ENCODE data around the gene CEP295NL. TPM values are rescaled to one million over a fixed set of nuclear protein-coding genes. Genes with fewer than 3 reads are reported as not detected.
"Not testable (repeated sequence)": the region's sequence is repeated elsewhere in the genome, so short reads cannot be mapped to it uniquely, and the experiment has no call there.

CEP295NL gene
- total and polyA plus RNA-seq, 12 donors = 0.04 to 2.6 (median 0.82) TPM

DNA sequence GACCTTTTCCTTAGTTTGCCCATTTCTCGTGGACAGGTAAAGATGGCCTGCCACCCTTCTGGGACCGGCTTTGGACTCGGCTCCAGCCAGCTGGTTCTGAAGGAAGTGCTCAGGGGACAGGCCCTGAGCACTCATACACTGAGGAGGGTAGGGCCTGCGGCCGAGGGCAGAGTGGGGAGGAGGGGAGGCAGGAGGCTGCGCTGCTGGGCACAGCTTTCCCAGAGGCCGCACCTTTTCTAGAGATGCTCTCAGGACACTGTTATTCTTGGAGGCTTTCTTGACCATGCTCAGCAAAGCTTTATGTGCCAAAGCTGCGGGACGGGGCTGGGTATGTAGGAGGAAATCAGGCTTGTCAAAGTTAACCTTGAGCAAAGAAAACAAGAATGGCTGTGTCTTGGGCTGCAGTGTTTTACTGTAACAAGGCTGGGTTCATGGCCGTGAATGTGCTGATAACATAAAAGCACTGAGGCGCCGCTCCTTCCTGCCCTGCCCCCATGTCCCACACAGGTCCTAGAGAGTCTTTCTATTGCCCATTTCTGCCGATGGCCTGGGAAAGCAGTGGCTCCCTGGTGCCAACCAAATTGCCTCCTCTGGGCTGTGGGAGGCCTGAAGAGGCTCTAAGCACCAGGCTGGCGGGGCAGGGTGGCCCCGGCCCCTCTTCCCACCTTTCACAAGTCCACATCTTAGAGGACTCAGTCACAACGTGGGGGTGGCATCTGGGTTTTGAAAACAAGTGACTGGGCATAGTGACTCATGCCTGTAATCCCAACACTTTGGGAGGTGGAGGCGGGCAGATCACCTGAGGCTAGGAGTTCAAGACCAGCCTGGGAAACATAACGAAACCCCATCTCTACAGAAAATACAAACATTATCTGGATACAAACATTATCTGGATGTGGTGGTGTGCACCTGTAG lies 44.5 kb upstream of the CEP295NL start:
- peaks cover 0 to 12% (median 5%) of the 10 kb centered on the region in 9 donors for H3K4me1 ChIP-seq
- TF ChIP-seq, protein P1, sequence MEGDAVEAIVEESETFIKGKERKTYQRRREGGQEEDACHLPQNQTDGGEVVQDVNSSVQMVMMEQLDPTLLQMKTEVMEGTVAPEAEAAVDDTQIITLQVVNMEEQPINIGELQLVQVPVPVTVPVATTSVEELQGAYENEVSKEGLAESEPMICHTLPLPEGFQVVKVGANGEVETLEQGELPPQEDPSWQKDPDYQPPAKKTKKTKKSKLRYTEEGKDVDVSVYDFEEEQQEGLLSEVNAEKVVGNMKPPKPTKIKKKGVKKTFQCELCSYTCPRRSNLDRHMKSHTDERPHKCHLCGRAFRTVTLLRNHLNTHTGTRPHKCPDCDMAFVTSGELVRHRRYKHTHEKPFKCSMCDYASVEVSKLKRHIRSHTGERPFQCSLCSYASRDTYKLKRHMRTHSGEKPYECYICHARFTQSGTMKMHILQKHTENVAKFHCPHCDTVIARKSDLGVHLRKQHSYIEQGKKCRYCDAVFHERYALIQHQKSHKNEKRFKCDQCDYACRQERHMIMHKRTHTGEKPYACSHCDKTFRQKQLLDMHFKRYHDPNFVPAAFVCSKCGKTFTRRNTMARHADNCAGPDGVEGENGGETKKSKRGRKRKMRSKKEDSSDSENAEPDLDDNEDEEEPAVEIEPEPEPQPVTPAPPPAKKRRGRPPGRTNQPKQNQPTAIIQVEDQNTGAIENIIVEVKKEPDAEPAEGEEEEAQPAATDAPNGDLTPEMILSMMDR (IDR thresholded peaks at IDR 0.05) = no peak
- ATAC-seq (no peak), DNase-seq (no peak)
- no peak overlapping the region for H3K27ac ChIP-seq
- intact Hi-C loops (cut with DNase I) = no loop called here
- peaks cover 0 to 24% (median 14%) of the 10 kb centered on the region in 11 donors for H3K9me3 ChIP-seq
- no peaks in the 10 kb centered on the region for H3K27me3 ChIP-seq
- H3K36me3 ChIP-seq = no peaks in the 10 kb centered on the region
- H3K4me3 ChIP-seq = no peak overlapping the region
- 73 to 79% methylated on average over 18 of the region's 18 CpGs for whole genome bisulfite sequencing, 2 donors

DNA sequence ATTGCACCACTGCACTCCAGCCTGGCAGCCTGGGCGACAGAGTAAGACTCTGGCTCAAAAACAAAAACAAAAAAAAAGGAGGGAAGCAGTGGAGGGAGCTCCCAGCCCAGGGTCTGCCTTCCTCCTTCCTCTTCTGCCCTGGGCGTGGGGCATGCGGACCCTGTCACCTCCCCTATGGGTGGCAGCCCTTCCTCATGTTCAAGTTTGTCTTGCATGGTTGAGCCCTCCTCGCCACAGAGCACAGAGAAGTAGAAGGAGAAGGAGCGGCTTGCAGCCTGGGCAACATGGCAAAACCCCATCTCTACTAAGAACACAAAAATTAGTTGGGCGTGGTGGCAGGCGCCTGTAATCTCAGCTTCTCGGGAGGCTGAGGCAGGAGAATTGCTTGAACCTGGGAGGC lies 43.6 kb upstream of the CEP295NL start:
- Histone ChIP-seq H3K36me3 (no peaks in the 10 kb centered on the region), H3K27me3 (no peaks in the 10 kb centered on the region), H3K4me3 (no peak overlapping the region), H3K9me3 (peaks cover 0 to 23% (median 14%) of the 10 kb centered on the region in 11 donors), H3K4me1 (peaks cover 0 to 4% (median 0%) of the 10 kb centered on the region in 9 donors), H3K27ac (no peak overlapping the region)
- intact Hi-C loops (cut with DNase I) = no loop called here
- ATAC-seq = no peak
- 95 to 97% methylated on average over 7 to 8 of the region's 8 CpGs for WGBS, 2 donors
- TF ChIP-seq, protein P1 (IDR thresholded peaks at IDR 0.05) = no peak
- DNase-seq = no peak

DNA sequence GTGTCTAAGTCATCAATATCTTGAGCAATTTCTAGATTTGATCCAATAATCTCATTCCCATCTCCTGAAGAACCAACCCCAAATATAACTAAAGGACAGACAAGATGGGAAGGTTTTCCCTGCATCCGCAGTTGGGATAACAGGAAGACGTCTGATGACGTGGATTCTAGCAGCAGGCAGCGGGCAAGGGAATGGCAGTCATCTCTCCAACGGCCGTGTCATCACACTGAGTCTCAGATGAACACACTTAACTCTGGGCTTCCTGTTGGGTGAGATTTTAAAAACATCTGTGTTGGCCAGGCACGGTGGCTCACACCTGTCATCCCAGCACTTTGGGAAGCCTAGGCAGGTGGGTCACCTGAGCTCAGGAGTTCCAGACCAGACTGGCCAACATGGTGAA lies 43.1 kb upstream of the CEP295NL start:
- H3K4me3 ChIP-seq = no peak overlapping the region
- ATAC-seq (no peak), DNase-seq (no peak)
- no peak overlapping the region for H3K27ac ChIP-seq
- intact Hi-C loops (cut with DNase I) = no loop called here
- WGBS, 2 donors = 70 to 74% methylated on average over 7 of the region's 7 CpGs
- no peaks in the 10 kb centered on the region for H3K27me3 ChIP-seq
- H3K36me3 ChIP-seq = no peaks in the 10 kb centered on the region
- H3K9me3 ChIP-seq = peaks cover 0 to 18% (median 10%) of the 10 kb centered on the region in 11 donors
- H3K4me1 ChIP-seq = no peaks in the 10 kb centered on the region
- TF ChIP-seq, protein P1 (IDR thresholded peaks at IDR 0.05) = no peak

DNA sequence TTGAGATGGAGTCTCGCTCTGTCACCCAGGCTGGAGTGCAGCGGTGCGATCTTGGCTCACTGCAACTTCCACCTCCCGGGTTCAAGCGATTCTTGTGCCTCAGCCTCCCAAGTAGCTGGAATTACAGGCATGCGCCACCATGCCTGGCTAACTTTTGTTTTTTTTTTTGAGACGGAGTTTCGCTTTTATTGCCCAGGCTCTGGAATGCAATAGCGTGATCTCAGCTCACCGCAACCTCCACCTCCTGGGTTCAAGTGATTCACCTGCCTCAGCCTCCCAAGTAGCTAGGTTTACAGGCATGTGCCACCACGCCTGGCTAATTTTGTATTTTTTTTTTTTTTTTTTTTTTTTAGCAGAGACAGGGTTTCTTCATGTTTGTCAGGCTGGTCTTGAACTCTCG lies 42.5 kb upstream of the CEP295NL start:
- H3K4me3 ChIP-seq; H3K27me3 ChIP-seq; intact Hi-C loops (cut with DNase I); H3K4me1 ChIP-seq; ATAC-seq; DNase-seq; H3K27ac ChIP-seq; H3K36me3 ChIP-seq: not testable (repeated sequence)
- peaks cover 0 to 11% (median 4%) of the 10 kb centered on the region in 11 donors for H3K9me3 ChIP-seq
- 96 to 98% methylated on average over 12 of the region's 12 CpGs for WGBS, 2 donors

DNA sequence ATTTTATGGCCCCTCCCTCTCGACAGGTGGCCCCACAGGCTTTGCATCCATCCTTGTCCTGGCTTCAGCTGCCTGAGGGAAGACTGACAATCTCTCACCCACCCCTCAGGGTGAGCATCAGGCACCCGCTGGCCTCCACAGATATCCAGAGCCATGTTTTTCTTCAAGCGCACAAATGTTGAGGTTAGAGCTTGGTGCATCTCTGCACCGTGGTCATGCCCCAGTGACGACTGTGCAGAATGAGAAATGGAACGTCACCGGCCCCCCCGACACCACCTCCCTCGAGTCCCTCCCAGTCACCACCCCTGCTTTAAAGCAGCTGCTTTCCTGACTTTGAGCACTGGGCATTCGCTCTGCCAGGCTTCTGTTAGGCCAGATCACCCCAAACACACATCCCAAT lies 42.0 kb upstream of the CEP295NL start:
- intact Hi-C loops (cut with DNase I) = no loop called here
- ATAC-seq = no peak
- TF ChIP-seq, protein P1 (IDR thresholded peaks at IDR 0.05) = no peak

More for the DNA sequence above, 42.0 kb upstream of the CEP295NL start:
- Histone ChIP-seq H3K9me3 (peaks cover 0 to 6% (median 0%) of the 10 kb centered on the region in 11 donors), H3K4me3 (no peak overlapping the region), H3K4me1 (peaks cover 0 to 8% (median 0%) of the 10 kb centered on the region in 9 donors), H3K27me3 (no peaks in the 10 kb centered on the region), H3K36me3 (no peaks in the 10 kb centered on the region), H3K27ac (no peak overlapping the region)
- 82 to 87% methylated on average over 10 of the region's 10 CpGs for WGBS, 2 donors
- DNase-seq = no peak

Data from heart right ventricle (tissue), 16 donors.